Measurements from ENCODE around the gene TDRD9. TPM values are rescaled to one million over a fixed set of nuclear protein-coding genes. Genes with fewer than 3 reads are reported as not detected.
A peak's percentile ranks its signal among the peaks of the same experiment; 100 is the strongest.

Gene TDRD9, protein sequence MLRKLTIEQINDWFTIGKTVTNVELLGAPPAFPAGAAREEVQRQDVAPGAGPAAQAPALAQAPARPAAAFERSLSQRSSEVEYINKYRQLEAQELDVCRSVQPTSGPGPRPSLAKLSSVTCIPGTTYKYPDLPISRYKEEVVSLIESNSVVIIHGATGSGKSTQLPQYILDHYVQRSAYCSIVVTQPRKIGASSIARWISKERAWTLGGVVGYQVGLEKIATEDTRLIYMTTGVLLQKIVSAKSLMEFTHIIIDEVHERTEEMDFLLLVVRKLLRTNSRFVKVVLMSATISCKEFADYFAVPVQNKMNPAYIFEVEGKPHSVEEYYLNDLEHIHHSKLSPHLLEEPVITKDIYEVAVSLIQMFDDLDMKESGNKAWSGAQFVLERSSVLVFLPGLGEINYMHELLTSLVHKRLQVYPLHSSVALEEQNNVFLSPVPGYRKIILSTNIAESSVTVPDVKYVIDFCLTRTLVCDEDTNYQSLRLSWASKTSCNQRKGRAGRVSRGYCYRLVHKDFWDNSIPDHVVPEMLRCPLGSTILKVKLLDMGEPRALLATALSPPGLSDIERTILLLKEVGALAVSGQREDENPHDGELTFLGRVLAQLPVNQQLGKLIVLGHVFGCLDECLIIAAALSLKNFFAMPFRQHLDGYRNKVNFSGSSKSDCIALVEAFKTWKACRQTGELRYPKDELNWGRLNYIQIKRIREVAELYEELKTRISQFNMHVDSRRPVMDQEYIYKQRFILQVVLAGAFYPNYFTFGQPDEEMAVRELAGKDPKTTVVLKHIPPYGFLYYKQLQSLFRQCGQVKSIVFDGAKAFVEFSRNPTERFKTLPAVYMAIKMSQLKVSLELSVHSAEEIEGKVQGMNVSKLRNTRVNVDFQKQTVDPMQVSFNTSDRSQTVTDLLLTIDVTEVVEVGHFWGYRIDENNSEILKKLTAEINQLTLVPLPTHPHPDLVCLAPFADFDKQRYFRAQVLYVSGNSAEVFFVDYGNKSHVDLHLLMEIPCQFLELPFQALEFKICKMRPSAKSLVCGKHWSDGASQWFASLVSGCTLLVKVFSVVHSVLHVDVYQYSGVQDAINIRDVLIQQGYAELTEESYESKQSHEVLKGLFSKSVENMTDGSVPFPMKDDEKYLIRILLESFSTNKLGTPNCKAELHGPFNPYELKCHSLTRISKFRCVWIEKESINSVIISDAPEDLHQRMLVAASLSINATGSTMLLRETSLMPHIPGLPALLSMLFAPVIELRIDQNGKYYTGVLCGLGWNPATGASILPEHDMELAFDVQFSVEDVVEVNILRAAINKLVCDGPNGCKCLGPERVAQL (N-terminal part only)
- 1 to 10 TPM; 1.2 to 1.6 TPM for total RNA-seq

DNA sequence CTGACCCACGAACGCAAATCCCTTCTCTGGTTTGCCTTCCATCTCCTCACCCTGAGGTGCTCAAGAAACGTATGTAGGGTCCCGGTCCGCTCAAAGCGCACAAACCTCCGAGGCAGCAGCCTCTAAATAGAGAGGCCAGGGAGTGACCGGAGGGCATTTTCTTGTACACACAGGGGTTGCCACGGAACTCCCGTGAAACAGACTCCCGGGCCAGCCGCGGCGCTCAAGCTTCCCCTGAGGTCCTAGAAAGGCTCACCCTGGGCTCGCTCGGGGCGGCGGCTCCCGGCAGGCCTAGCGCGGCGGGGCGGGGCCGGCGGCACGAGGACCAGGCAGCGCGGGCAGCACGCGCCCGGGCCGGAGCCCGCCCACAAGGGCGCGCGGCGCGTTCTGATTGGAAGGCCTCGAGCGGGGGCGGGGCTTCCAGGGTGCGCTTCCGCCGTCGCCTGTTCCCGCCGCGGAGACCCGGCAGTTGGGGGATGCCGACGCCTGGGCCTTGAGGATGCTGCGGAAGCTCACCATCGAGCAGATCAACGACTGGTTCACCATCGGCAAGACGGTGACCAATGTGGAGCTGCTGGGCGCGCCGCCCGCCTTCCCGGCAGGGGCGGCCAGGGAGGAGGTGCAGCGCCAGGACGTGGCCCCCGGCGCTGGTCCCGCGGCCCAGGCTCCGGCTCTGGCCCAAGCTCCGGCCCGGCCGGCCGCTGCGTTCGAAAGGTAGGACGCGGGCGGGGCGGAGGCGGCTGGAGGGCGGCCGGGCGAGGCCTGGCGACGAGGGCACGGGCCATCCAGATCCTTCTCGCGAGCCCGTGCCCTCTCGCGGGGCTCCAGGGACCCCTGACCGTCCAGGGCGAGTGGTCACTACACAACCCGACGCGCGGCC lies at the start of gene TDRD9:
TSS of gene TDRD9 (plus strand) at position 446 of the 880 bp plus-strand sequence. CDS start at position 500, 54 bp downstream.
- ATAC-seq = peak; percentile 53
- intact Hi-C loops (cut with micrococcal nuclease) = no loop called here
- Mint-ChIP-seq H3K9me3 (no peaks in the 10 kb centered on the region), H3K27ac (no peak within 1 kb of the TSS), H3K4me3 (no peak within 1 kb of the TSS), H3K36me3 (ENCODE audit: low read depth) (no peaks in the 10 kb centered on the region), H3K27me3 (peaks cover 5% of the 10 kb centered on the region), H3K4me1 (ENCODE audit: low read depth) (peaks cover 3% of the 10 kb centered on the region)
- POLR2A ChIA-PET = no interaction called here
- CTCF ChIA-PET = interaction anchor here (1.4 kb wide), 1 partner anchor 27 kb away, joined by 4 read pairs; no protein-coding TSS in a partner anchor
- DNase-seq = no peak
- TF ChIP-seq, protein P1, sequence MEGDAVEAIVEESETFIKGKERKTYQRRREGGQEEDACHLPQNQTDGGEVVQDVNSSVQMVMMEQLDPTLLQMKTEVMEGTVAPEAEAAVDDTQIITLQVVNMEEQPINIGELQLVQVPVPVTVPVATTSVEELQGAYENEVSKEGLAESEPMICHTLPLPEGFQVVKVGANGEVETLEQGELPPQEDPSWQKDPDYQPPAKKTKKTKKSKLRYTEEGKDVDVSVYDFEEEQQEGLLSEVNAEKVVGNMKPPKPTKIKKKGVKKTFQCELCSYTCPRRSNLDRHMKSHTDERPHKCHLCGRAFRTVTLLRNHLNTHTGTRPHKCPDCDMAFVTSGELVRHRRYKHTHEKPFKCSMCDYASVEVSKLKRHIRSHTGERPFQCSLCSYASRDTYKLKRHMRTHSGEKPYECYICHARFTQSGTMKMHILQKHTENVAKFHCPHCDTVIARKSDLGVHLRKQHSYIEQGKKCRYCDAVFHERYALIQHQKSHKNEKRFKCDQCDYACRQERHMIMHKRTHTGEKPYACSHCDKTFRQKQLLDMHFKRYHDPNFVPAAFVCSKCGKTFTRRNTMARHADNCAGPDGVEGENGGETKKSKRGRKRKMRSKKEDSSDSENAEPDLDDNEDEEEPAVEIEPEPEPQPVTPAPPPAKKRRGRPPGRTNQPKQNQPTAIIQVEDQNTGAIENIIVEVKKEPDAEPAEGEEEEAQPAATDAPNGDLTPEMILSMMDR (IDR thresholded peaks at IDR 0.05) = no peak

DNA sequence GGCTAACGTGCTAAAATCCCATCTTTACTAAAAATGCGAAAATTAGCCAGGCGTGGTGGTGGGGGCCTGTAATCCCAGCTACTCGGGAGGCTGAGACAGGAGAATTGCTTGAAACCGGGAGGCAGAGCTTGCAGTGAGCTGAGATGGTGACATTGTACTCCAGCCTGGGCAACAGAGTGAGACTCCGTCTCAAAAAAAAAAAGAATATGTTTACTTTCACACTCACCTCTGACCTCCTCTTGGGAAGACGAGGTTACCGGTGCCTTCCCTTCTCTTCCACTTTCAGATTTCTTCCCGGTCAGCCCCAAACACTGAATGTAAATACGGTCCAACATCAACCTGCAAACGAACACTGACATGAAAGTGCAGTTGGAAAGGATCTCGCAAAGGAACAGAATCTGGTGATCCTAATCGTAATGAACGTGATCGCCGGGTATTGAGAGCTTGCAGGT lies 49.1 kb upstream of the TDRD9 start:
- no peak overlapping the region for H3K27ac Mint-ChIP-seq
- POLR2A ChIA-PET = interaction anchor here (0.6 to 0.9 kb wide), 2 partner anchors 21 to 66 kb away, joined by 3 read pairs; no protein-coding TSS in a partner anchor
- CTCF ChIA-PET = interaction anchor here (0.6 to 6.1 kb wide), 5 partner anchors 21 to 163 kb away, joined by 3 to 34 read pairs (median 5); partner anchors contain the start of gene ZFYVE21
- H3K4me3 Mint-ChIP-seq = peak overlapping the region; percentile 24
- no peaks in the 10 kb centered on the region for H3K36me3 Mint-ChIP-seq (ENCODE audit: low read depth)
- DNase-seq (no peak), ATAC-seq (no peak)
- peaks cover 28% of the 10 kb centered on the region for H3K4me1 Mint-ChIP-seq (ENCODE audit: low read depth)
- TF ChIP-seq, protein P1 (IDR thresholded peaks at IDR 0.05) = no peak
- intact Hi-C loops (cut with micrococcal nuclease) = no loop called here
- peaks cover 4% of the 10 kb centered on the region for H3K27me3 Mint-ChIP-seq
- H3K9me3 Mint-ChIP-seq = peaks cover 3% of the 10 kb centered on the region

DNA sequence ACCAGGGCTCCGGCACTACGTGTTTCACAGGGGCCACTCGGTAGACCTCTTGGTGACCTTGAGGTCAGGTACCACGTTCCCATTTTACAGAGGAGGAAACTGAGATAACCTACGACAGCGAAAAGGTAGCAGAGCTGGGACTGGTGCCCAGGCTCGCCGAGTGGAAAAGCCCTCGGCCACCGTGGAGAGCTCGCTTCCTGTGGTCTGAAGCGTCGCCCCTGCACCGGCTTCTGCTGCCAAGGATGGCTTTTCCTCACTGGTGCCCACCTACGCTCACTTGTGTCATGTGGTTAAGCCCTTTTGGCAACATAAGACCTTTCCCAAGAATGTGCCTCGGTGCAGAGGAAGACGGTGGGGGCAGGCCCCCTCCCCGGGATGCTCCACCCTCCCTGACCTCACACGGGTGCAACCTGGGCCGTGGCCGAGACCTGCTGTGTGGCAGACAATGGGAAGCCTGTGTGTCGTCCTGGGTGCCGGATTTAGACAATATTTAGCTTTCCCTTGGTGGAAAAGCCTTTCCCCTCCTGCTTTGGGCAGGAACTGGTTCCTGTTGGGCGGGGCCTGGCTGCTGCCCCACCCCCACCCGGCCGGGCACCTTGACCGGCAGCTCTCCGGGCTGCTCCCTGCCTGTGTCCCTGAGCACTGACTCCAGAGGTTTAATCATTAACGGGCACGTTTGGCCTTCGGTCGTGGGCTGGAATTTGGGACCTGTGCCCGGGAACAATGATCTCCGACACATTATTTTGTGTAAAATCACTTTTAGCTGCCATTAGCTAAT lies 48.5 kb upstream of the TDRD9 start:
- peaks cover 2% of the 10 kb centered on the region for H3K9me3 Mint-ChIP-seq
- ATAC-seq = peak; percentile 47
- H3K27me3 Mint-ChIP-seq = peaks cover 4% of the 10 kb centered on the region
- ChIA-PET POLR2A (interaction anchor here (0.5 to 0.9 kb wide), 3 partner anchors 16 to 66 kb away, joined by 3 read pairs; no protein-coding TSS in a partner anchor), CTCF (interaction anchor here (0.6 to 6.1 kb wide), 6 partner anchors 21 to 71 kb away, joined by 3 to 34 read pairs (median 4); no protein-coding TSS in a partner anchor)
- DNase-seq = peak; percentile 23
- no peak overlapping the region for H3K27ac Mint-ChIP-seq
- H3K4me1 Mint-ChIP-seq (ENCODE audit: low read depth) = peaks cover 24% of the 10 kb centered on the region
- TF ChIP-seq, protein P1 (IDR thresholded peaks at IDR 0.05) = no peak
- peak overlapping the region; percentile 24 for H3K4me3 Mint-ChIP-seq
- H3K36me3 Mint-ChIP-seq (ENCODE audit: low read depth) = no peaks in the 10 kb centered on the region
- intact Hi-C loops (cut with micrococcal nuclease) = no loop called here

Measured in activated CD8-positive, alpha-beta T cell treated with anti-CD3 and anti-CD28 coated beads for 36 hours (primary cell).